ENCODE data around the gene SGTA.
A peak's percentile ranks its signal among the peaks of the same experiment; 100 is the strongest.

The SGTA gene

DNA sequence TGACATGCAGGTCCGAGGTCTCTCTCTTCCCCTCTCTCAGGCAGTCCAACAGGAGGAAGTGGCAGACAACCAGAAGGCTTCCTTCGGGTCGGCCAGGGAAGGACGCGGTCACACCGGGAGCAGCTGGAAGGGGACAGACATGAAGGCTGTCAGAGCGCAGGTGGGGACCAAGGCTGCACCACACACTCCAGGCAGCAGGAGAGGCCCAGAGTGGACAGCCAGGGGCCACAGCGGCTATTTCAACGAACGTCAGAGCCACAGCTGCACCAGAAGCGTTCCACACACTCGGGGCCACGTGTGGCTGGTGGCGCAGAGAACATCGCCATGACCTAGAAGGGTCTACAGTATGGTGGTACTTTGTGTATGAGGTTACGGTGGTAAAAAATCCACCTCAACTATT is 27.3 kb downstream of the SGTA start:
- DNase-seq (ENCODE audit: low read depth in 1 of 2, low spot score in 1 of 2): no peak

DNA sequence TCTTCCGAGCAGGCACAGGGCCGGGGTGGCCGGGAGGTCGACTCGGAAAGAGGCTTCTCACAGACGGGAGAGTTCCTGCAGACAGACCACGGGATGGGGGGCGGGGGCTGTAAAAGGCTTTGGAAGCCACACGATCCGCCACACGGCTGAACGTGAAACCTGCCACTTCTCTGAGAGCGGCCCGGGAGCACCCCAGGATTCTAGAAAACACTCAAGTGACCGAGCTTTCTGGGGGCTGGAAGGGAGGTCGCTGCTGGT is 27.7 kb downstream of the SGTA start:
- DNase-seq (ENCODE audit: low read depth in 1 of 2, low spot score in 1 of 2): no peak

DNA sequence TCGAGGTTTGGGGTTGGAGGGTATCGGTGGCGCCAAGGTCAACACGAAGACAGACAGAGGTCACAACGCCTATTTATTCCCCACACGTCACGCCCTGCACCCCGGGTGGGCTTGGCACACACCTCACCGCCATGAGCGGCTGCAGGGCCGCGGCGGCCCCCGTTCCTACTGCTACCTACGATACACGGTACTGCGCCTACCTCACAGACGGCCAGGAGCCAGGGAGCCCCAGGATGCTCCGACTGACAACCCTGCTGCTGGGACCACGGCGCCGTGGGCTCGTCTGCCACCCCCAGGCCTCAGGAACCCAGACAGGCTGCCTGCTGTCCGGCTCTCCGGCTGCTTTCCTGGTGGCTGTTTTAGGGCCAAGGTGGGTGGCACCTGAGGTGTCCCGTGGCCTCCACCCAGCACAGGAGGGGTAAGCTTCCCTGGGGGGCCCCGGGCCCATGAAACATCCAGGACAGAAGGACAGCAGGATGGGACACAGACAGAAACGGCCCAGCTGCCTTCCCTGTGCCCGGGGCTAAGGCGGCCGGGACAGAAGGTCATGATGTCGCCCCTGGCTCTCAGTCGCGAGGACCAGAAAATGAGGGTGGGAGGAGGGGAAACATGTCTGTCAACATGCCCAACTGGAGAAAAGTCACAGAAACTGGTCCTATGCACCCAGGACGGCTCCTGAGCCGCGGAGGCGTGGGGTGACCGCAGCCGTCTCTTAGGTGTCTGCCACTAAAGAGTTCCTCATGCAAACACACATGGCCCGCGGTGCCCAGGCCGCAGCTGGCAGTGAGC is 28.2 kb downstream of the SGTA start:
- no peak for DNase-seq (ENCODE audit: low read depth in 1 of 2, low spot score in 1 of 2)

GRCh38 chr19:2751438-2751830 is 31.6 kb downstream of the SGTA start:
- no peak for DNase-seq (ENCODE audit: low read depth in 1 of 2, low spot score in 1 of 2)

GRCh38 chr19:2750808-2751437 is 32.1 kb downstream of the SGTA start:
- no peak for DNase-seq (ENCODE audit: low read depth in 1 of 2, low spot score in 1 of 2)

DNA sequence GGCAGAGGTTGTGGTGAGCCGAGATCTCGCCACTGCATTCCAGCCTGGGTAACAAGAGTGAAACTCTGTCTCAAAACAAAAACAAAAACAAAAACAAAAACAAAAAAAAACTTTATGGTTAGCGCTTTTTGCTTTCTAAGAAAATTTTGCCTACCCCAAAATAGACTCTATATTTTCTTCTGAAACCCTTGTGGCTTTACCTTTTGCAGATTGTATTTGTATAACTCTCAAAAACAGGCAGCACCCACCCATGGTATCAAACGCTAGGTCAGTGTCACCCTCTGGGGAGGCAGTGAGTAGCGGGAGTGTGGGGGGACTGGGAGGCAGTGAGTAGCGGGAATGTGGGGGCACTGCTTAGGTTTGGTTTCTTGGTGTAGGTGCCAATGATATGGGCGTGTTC is 35.7 kb downstream of the SGTA start:
- no peak for DNase-seq (ENCODE audit: low read depth in 1 of 2, low spot score in 1 of 2)

DNA sequence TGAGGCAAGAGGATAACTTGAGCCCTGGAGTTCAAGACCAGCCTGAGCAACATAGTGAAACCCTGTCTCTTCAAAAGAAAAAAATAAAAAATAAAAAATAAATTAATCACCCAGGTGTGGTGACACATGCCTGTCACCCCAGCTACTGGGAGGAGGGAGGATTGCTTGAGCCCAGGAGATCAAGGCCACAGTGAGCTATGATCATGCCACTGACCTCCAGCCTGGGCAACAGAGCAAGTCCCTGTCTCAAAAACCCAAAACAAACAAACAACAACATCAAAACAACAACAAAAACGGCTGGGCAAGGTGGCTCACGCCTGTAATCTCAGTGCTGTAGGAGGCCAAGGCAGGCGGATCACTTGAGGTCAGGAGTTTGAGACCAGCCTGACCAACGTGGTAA is 39.0 kb downstream of the SGTA start:
- no peak for DNase-seq (ENCODE audit: low read depth in 1 of 2, low spot score in 1 of 2)

DNA sequence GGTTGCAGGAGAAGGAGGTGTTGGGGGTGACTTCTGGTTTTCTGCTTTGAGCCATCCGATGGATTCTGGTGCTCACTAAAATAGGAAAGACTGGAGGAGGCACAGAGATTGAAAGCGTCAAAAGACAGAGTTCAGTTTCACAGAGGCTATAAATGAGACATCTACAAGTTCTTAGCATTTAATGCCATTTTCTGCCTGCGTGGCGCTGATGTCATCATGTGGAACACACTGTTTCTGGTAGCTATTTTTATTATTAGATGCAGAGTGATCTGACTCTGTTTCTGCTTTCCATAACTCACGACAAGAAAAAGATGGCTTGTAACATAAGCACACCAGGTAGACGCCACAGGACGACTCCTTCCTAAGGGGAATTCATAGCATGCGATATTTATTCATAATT is 40.0 kb downstream of the SGTA start:
- DNase-seq (ENCODE audit: low read depth in 1 of 2, low spot score in 1 of 2): no peak

- DNase-seq (ENCODE audit: low read depth in 1 of 2, low spot score in 1 of 2): no peak
Observed at GRCh38 chr19:2740314-2740656, 42.8 kb downstream of the SGTA start.

DNA sequence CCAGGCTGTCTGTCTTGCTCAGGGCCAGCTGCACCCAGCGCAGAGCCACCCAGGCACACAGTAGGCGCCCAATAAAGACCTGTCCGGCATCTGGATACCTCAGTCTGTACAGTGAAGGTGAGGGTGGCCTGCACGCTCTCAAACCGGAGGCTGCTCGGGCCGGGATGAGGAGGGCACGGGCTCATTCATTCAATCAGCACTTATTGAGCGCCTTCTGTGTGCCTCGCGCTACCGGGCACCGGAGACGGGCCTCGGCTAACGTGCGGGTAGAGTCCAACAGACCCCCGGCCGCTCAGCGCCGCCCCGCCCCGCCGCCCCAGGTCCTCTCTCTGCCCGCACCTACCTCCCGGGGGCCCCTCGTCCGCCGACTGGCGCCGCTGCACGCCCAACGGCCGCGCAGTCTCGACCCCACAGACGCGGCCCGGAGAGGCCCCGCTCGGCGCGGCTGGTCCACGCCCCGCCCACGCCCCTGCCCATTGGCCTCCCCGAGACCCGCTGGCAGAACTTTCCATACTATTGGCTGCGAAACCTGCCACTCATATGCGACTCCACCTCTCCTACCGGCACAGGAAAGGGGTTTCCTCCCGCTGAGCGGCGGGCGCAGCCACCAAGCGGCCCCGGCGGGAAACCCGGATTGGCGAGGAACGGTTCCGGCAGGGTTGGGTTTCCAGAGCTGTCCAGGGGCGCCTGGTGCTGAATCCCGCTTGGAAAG is 43.3 kb downstream of the SGTA start, which contains the start of gene SLC39A3:
Gene SLC39A3 (minus strand): TSS at position 416 of the 712 bp plus-strand sequence. CDS start 2,760 bp downstream, outside the sequence.
- DNase-seq (ENCODE audit: low read depth in 1 of 2, low spot score in 1 of 2): peak; percentile 97 to 98

DNA sequence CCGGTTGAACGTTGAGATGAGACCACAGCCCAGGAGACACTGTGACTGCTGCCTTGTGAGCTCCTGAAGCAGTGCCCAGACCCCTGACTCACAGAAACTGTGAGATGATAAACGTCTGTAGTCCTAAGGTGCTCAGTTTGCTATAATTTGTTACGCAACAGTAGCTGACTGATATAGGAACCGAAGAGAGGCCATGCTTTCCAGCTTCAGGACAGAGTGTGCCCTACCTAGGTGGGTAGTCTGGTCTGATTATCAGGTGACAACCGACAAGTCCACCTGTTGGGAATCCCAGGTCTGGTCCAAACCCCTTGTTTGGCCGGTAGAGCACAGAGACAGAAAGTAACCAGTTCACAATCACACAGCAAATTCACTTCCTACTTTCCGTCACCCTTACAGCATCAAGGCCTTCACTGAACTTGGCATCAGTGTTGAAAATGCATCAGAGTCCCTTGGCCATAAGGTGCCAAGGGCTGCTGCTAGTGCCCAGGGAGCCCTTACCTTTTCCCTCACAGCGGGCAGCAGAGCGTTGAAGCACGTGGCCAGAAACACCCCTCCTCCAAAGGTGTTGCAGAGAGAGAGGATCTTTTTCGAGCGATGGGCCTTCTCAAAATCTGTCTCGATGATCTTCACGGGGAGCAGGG is 46.4 kb downstream of the SGTA start:
- no peak for DNase-seq (ENCODE audit: low read depth in 1 of 2, low spot score in 1 of 2)

DNA sequence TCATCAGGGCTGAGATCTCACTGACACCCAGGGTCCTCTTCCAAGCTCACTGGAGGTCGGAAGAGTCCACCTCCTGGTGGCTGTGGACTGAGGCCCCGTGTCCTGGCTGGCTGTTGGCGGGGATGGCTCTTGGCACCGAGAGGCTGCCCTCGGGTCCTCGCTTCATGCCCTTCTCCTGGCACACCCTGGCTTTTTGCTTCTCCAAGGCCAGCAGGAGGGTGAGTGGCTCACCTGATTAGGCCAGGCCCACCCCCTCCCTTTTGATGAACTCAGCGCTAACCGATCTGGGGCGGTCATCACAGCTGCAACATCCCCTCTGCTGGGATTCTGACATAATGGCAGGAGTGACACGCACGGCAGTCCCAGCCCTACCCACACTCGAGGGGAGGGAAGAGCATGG is 47.7 kb downstream of the SGTA start:
- no peak for DNase-seq (ENCODE audit: low read depth in 1 of 2, low spot score in 1 of 2)

DNA sequence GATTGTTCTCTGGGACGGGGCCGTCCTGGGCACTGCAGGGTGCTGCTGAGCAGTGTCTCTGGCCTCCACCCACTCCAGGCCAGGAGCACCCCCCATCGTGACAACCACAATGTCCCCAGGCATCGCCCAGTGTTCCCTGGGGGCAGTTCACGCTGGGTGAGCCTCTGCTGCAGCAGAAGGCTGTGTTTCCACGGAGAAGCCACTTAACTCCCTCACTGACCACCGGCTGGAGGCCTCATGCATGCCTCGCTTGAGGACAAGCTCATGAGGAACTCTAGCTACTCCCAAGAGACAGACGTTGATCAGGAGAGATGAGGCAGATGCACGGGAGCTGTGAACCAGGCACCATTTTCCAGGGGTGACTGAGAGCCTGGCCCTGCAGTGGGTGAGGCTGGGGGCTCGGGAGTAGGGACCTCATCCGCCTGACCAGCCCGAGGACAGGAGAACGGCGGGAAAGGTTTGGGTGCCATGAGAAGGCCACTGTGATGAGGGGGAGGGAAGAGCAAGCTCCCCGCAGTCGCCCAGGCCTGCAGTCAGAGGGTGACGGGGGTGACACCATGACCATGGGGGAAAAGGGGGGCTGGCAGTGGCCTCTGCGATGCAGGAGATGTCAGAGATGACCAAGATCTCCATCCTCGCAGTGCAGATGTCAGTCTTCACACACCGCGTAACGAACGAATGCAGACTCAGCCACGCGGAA is 48.3 kb downstream of the SGTA start:
- DNase-seq (ENCODE audit: low read depth in 1 of 2, low spot score in 1 of 2): no peak

GRCh38 chr19:2733930-2734588 is 49.0 kb downstream of the SGTA start:
- DNase-seq (ENCODE audit: low read depth in 1 of 2, low spot score in 1 of 2): no peak

GRCh38 chr19:2732883-2733282 is 50.2 kb downstream of the SGTA start:
- no peak for DNase-seq (ENCODE audit: low read depth in 1 of 2, low spot score in 1 of 2)

DNA sequence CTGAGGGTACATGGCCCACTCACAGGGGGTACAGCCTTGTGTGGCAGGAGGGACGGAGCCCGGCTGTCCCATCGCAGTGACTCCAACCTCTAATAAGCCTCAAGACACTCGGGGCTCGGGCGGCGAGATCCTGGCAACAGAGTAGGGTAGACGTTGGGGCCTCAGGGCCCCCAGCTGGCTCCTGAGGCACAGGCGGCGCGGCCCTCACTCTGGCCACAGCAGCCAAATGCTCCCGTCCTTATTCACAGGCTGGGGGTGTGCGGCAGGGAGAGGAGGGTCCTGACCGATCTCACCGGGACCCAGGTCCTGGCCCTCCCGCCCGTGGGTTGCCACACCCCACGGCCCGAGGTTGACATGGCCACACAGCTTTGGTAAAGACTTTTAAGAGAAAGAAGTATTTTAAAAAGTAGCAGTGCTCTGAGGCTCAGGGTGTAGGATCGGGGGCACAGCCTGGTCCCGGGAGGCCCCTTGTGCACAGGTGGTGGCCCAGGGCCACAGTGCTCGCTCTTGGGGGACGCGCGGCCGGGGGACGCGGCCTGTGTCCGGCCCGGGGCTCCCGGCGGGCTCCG is 50.8 kb downstream of the SGTA start:
- no peak for DNase-seq (ENCODE audit: low read depth in 1 of 2, low spot score in 1 of 2)

- DNase-seq (ENCODE audit: low read depth in 1 of 2, low spot score in 1 of 2): no peak
Observed at GRCh38 chr19:2731181-2731995, 51.7 kb downstream of the SGTA start.

DNA sequence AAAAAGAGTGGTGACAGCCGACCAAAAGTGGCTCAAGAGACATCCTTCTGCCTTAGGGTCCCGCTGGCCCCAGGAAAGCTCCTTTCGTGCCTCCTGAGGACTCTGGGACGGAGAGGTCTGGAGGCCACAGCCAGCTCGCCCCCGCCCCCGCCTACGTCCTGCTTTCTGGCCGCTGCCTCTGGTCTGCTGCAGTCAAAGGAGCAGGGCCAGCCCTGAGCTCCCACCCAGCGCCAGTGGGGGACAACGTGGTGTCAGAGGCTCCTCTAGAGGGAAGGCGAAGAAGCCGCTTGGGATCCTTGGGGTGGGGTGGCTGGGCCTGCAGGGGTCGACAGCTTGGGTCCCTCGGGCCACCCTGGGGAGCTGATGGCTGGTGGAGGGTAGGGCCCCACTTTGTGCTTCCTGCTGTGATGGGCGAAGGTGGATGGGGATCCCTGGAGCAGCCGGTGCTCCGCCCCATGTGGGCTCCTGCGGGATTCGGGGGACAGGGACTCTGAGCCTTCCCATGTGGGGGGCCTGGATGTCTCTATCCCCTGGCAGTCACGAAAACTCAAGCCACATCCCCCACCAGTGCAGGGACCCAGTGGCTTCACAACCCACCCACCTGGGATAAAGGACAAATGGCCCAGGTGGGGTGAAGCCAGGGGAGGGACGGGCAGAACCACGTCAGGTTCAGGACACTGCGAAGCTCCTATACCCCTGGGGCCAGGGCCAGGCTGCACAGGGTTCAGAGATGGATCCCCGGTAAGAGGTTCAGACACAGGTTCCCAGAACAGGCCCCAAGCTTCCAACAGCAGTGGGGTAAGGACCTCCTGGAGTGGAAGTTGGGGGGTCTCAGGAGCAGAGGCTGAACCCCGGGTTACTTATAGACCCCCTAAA is 52.9 kb downstream of the SGTA start:
- DNase-seq (ENCODE audit: low read depth in 1 of 2, low spot score in 1 of 2): no peak
